Measurements from ENCODE around the gene PTPN18. TPM values are rescaled to one million over a fixed set of nuclear protein-coding genes. Genes with fewer than 3 reads are reported as not detected.

PTPN18 gene
- total RNA-seq, 4 donors from 2014 or later = 3.0 to 15.2 (median 7.0) TPM

Other genes with a start within 250 kb of the PTPN18 start
- gene POTEF, start 226.8 kb upstream of the PTPN18 start, total RNA-seq = not detected
- gene CCDC74B, start 210.9 kb upstream of the PTPN18 start, total RNA-seq = 1 to 10 TPM in 1 of 4 donors, under 1 TPM in 1, not detected in 2; 0.42 to 1.2 TPM
- 10 to 100 TPM; 19.5 to 33.4 (median 24.5) TPM for gene SMPD4, start 174.5 kb upstream of the PTPN18 start, total RNA-seq
- gene MZT2B, start 173.8 kb upstream of the PTPN18 start, total RNA-seq = 10 to 100 TPM; 57.0 to 86.5 (median 69.9) TPM
- not detected for gene TUBA3E, start 157.6 kb upstream of the PTPN18 start, total RNA-seq
- gene IMP4, start 13.2 kb upstream of the PTPN18 start, total RNA-seq = 100 to 1,000 TPM; 114 to 179 (median 149) TPM
- gene POTEI, start 153.3 kb downstream of the PTPN18 start, total RNA-seq = not detected
- gene CFC1B, start 165.2 kb downstream of the PTPN18 start, total RNA-seq = not detected
- gene CFC1, start 243.5 kb downstream of the PTPN18 start, total RNA-seq = not detected

Data from gastrocnemius medialis (tissue), 4 donors.